ACC112 (cell line): ENCODE data around the gene MUSK.
A peak's percentile ranks its signal among the peaks of the same experiment; 100 is the strongest.
"Not testable (repeated sequence)": the region's sequence is repeated elsewhere in the genome, so short reads cannot be mapped to it uniquely, and the experiment has no call there.

ENCODE experiments used
- H2AFZ ChIP-seq: fragments of 200-600 bp; sonication (generic); one replicate; pipeline ENCODE4 v1.6.0; 2017; ENCODE audit warnings: antibody characterized with exemption, low read length; ENCODE audit not compliant: unreplicated experiment
- H3K27ac ChIP-seq: fragments of 200-600 bp; sonication (generic); 2 replicates; pipeline ENCODE4 v1.5.1; 2014; ENCODE audit warnings: low read depth, mild to moderate bottlenecking, antibody characterized with exemption, low read length, moderate library complexity
- H3K27me3 ChIP-seq: fragments of 200-600 bp; sonication (generic); 2 replicates; pipeline ENCODE4 v1.6.1; 2014; ENCODE audit warnings: mild to moderate bottlenecking, antibody characterized with exemption, low read length, moderate library complexity, mixed read lengths; ENCODE audit not compliant: insufficient read depth
- H3K36me3 ChIP-seq: fragments of 200-600 bp; sonication (generic); 2 replicates; pipeline ENCODE4 v1.6.1; 2016; ENCODE audit warnings: mild to moderate bottlenecking, antibody characterized with exemption, low read length, moderate library complexity, mixed read lengths; ENCODE audit not compliant: insufficient read depth
- H3K4me1 ChIP-seq: fragments of 200-600 bp; sonication (generic); one replicate; pipeline ENCODE4 v1.6.1; 2016; ENCODE audit warnings: low read length, mixed read lengths; ENCODE audit not compliant: insufficient read depth, unreplicated experiment, control insufficient read depth
- H3K4me3 ChIP-seq: fragments of 200-600 bp; sonication (generic); 2 replicates; pipeline ENCODE4 v1.5.1; 2014; ENCODE audit warnings: mild to moderate bottlenecking, low read depth, low read length
- H3K79me2 ChIP-seq: fragments of 200-600 bp; sonication (generic); one replicate; pipeline ENCODE4 v1.6.0; 2016; ENCODE audit warnings: low read length; ENCODE audit not compliant: control insufficient read depth, unreplicated experiment, insufficient read depth

MUSK gene

DNA sequence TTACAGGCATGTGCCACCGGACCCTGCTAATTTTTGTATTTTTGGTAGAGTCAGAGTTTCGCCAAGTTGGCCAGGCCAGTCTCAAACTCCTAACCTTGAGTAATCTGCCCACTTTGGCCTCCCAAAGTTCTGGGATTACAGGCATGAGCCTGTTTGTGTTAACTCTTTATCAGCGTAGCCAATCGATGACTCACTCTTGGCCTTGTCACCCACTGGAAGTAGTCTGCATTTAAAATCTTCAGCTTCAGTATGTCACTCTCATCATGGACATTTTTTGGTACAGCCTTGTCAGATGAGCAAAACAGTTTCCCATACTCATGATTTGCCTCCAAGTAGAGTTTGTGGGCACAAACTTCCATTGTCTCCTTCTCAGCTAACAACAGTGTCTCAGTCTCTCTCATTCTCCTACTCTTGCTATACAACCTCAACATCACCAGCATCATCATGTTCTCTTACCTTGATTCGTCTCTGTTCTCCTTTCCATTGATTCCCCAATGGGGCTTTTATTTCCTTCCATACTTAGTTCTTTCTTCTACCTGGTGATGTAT is 22.5 kb downstream of the MUSK start:
- no peaks in the 10 kb centered on the region for H3K79me2 ChIP-seq
- no peak overlapping the region for H2AFZ ChIP-seq
- no peak overlapping the region for H3K4me3 ChIP-seq

DNA sequence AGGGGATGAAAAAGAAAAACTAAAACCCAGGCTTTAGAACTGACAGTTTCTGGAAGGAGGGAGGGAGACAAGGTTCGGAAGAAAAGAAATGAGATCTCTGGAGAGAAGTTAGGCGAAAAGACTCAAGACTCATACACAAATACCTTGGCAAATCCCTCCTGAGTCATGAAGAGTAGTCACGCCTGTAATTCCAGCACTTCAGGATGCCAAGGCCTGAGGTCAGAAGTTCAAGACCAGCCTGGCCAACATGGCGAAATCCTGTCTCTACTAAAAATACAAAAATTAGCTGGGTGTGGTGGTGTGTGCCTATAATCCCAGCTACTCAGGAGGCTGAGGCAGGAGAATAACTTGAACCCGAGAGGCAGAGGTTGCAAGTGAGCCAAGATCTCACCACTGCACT is 27.3 kb downstream of the MUSK start:
- H3K4me1 ChIP-seq = peaks cover 22% of the 10 kb centered on the region
- H3K79me2 ChIP-seq, H2AFZ ChIP-seq, H3K27me3 ChIP-seq, H3K4me3 ChIP-seq, H3K36me3 ChIP-seq: not testable (repeated sequence)
- peak overlapping the region; percentile 70 for H3K27ac ChIP-seq

More for the DNA sequence above, 22.5 kb downstream of the MUSK start:
- Histone ChIP-seq H3K4me1 (peaks cover 12% of the 10 kb centered on the region), H3K27ac (no peak overlapping the region), H3K27me3 (no peaks in the 10 kb centered on the region), H3K36me3 (peaks cover 3% of the 10 kb centered on the region; the same call in 1 of the 2 replicates)

GRCh38 chr9:110700953-110701352 is 32.4 kb downstream of the MUSK start:
- no peak overlapping the region for H2AFZ ChIP-seq
- peak overlapping the region; percentile 44 for H3K27ac ChIP-seq

DNA sequence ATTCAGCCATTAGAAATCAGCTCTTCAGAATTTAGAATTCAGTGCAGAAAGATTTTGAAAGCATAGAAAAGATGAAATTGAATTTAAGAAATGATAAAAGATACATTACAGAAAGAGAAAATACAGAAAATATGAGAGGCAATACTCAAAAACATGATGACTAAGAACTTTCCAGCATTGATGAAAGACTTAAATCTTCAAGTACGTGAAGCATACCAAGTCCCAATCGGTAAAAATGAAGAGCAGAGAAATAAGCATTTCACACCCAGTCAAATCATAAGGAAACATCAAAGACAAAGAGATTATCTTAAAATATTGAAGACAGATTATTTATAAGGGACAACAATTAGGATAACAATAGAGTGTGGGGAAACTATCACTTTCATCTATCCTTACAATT is 35.1 kb downstream of the MUSK start:
- no peak overlapping the region for H3K4me3 ChIP-seq
- H3K27me3 ChIP-seq = no peaks in the 10 kb centered on the region
- no peaks in the 10 kb centered on the region for H3K36me3 ChIP-seq
- no peak overlapping the region for H3K27ac ChIP-seq
- peaks cover 20% of the 10 kb centered on the region for H3K4me1 ChIP-seq
- H2AFZ ChIP-seq = no peak overlapping the region
- no peaks in the 10 kb centered on the region for H3K79me2 ChIP-seq

More at GRCh38 chr9:110700953-110701352, 32.4 kb downstream of the MUSK start:
- peak overlapping the region; percentile 47; the same call in 1 of the 2 replicates for H3K4me3 ChIP-seq
- H3K79me2 ChIP-seq = no peaks in the 10 kb centered on the region
- peaks cover 23% of the 10 kb centered on the region for H3K4me1 ChIP-seq
- H3K36me3 ChIP-seq = no peaks in the 10 kb centered on the region
- H3K27me3 ChIP-seq = no peaks in the 10 kb centered on the region

DNA sequence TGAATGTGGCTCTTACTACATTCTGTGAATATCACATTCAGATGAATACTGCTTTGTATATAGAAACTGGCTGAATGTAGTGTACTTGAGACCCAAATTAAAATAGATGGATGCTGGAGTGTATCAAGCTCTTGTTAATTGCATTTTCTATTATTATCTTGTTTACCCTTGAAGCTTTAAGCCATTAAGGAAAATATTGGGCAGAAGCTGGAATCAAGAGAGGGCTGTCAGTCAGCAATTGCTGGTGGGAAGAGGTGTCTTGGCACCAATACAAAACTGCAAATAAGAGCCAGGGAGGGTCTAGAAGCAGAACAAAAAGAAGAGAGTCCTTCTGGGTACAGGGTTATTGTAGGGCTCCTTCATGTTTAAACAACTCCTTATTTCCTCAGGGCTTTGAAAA is 38.8 kb downstream of the MUSK start:
- H3K27ac ChIP-seq = no peak overlapping the region
- H3K4me1 ChIP-seq = peaks cover under 1% of the 10 kb centered on the region
- H3K27me3 ChIP-seq = no peaks in the 10 kb centered on the region
- no peaks in the 10 kb centered on the region for H3K36me3 ChIP-seq
- no peak overlapping the region for H3K4me3 ChIP-seq
- no peak overlapping the region for H2AFZ ChIP-seq
- H3K79me2 ChIP-seq = no peaks in the 10 kb centered on the region

- no peak overlapping the region for H3K27ac ChIP-seq
- H2AFZ ChIP-seq = no peak overlapping the region
- no peaks in the 10 kb centered on the region for H3K36me3 ChIP-seq
- no peaks in the 10 kb centered on the region for H3K79me2 ChIP-seq
- H3K4me3 ChIP-seq = no peak overlapping the region
- H3K27me3 ChIP-seq = no peaks in the 10 kb centered on the region
- H3K4me1 ChIP-seq = no peaks in the 10 kb centered on the region
Measured at GRCh38 chr9:110710420-110710819, 41.8 kb downstream of the MUSK start.

GRCh38 chr9:110712955-110713354 is 44.4 kb downstream of the MUSK start:
- Histone ChIP-seq H3K79me2 (no peaks in the 10 kb centered on the region), H2AFZ (no peak overlapping the region), H3K36me3 (no peaks in the 10 kb centered on the region), H3K27ac (no peak overlapping the region), H3K4me1 (no peaks in the 10 kb centered on the region), H3K4me3 (no peak overlapping the region), H3K27me3 (no peaks in the 10 kb centered on the region)

DNA sequence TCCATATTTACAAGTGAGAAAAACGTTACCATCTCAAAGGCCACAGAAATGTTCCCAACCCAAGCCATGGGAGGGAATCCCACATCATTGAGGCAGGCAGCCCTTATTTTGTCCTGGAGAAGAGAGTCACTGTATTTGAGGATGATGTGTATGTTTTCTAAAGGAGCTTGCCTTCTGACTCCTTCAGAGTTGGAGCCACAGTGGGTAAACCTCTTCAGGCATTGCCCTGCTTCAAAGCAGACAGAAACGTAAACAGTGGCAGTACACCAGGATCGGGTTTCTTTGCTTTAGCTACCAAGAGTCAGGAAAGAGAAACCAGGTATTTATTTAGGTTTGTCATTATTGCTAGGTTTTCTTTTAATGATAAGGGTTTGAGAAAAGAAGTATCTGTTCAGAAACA is 45.7 kb downstream of the MUSK start:
- Histone ChIP-seq H3K27ac (no peak overlapping the region), H3K4me1 (no peaks in the 10 kb centered on the region), H3K36me3 (no peaks in the 10 kb centered on the region), H3K27me3 (no peaks in the 10 kb centered on the region), H2AFZ (no peak overlapping the region), H3K4me3 (no peak overlapping the region), H3K79me2 (no peaks in the 10 kb centered on the region)

DNA sequence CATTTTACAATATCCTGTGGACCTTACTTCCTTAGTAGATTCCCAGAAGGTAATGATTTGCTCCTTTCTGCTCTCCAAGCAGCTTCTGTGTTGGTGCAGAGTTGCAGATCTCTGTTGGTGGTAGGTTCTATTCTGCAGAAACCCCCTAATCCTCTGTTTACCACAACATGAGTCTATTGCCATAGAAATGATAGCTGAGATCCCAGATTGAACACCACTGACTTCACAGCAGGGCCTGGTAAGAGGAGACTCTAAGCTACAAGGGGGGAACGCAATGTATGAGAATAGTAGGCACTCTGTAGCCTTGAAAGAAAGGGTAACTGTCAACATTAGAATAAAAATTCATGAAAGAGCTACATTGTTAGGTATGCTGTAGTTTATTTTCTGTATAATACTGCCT is 59.5 kb downstream of the MUSK start:
- Histone ChIP-seq H2AFZ (no peak overlapping the region), H3K4me1 (no peaks in the 10 kb centered on the region), H3K79me2 (no peaks in the 10 kb centered on the region), H3K27me3 (no peaks in the 10 kb centered on the region), H3K36me3 (no peaks in the 10 kb centered on the region), H3K4me3 (no peak overlapping the region), H3K27ac (no peak overlapping the region)

GRCh38 chr9:110729641-110730040 is 61.0 kb downstream of the MUSK start:
- Histone ChIP-seq H3K27ac (no peak overlapping the region), H3K36me3 (no peaks in the 10 kb centered on the region), H3K4me1 (no peaks in the 10 kb centered on the region), H3K4me3 (no peak overlapping the region), H3K79me2 (no peaks in the 10 kb centered on the region), H2AFZ (no peak overlapping the region), H3K27me3 (no peaks in the 10 kb centered on the region)

DNA sequence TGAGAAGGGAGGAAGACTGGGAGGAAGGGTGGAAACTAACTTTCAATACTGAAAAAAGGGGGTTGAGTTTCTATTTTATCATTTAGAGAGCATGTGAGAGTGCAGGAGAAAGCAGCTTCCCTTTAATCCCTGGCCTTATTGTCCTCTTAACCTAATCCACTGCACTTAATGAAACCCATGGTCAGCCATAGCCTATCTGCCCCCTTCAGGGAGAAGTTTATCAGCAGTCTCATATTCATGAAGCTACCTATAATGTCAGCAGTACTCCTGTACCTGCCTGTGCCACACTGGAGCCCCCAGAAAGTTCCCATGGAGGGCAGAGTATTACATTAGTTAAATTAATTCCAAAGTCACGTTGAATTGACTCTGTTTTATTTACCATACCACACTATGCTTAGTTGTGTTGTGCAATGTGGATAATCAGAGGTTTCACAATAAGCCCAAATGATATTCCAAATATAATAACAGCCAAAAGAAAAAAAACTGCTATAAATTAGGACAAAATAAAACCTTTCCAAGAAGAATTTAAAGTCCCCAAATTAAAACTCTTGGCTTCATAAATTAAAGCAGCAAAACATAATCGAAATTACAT is 62.9 kb downstream of the MUSK start:
- H3K79me2 ChIP-seq = no peaks in the 10 kb centered on the region
- no peaks in the 10 kb centered on the region for H3K4me1 ChIP-seq
- H3K36me3 ChIP-seq = no peaks in the 10 kb centered on the region
- H3K27me3 ChIP-seq = no peaks in the 10 kb centered on the region
- H2AFZ ChIP-seq = no peak overlapping the region
- H3K4me3 ChIP-seq = no peak overlapping the region
- no peak overlapping the region for H3K27ac ChIP-seq
